ENCODE data around the gene KRT23. TPM values are rescaled to one million over a fixed set of nuclear protein-coding genes. Genes with fewer than 3 reads are reported as not detected.

The KRT23 gene
- total and polyA plus RNA-seq, 2 of the 4 experiments (the other 2 are of a cell fraction), result 0.36 to 0.39 TPM

- H3K27me3 ChIP-seq (ENCODE audit: control insufficient read depth, insufficient read depth, low read length), result no peaks in the 10 kb centered on the region
- no peak overlapping the region for H3K56ac ChIP-seq (ENCODE audit: extremely low read depth, insufficient read depth, low read length)
- ATAC-seq (ENCODE audit: low read depth), result no peak
- no peak overlapping the region for H3K18ac ChIP-seq (ENCODE audit: low read depth, low read length)
- no peaks in the 10 kb centered on the region for H3K9me1 ChIP-seq (ENCODE audit: insufficient read depth, low read length)
- H3K4ac ChIP-seq (ENCODE audit: low read depth, low read length), result no peak overlapping the region
- no peak overlapping the region for H2BK20ac ChIP-seq (ENCODE audit: low read depth, low read length)
- no peak overlapping the region for H3K14ac ChIP-seq (replicated peaks; ENCODE audit: low read depth, low read length)
- H2BK15ac ChIP-seq (ENCODE audit: low read depth, low read length), result no peak overlapping the region
- no peak overlapping the region for H2AK5ac ChIP-seq (ENCODE audit: low read depth, low read length)
- H3K4me1 ChIP-seq (ENCODE audit: control insufficient read depth, insufficient read depth, low read length), result peaks cover 2% of the 10 kb centered on the region; the same call in 1 of the 2 replicates
- H3K4me3 ChIP-seq (ENCODE audit: insufficient read depth, low read depth, low read length), result no peak overlapping the region
- H2AK9ac ChIP-seq (replicated peaks; ENCODE audit: low read depth, low read length, poor library complexity), result no peak overlapping the region
- H3K4me2 ChIP-seq (ENCODE audit: low read depth, low read length), result no peak overlapping the region
- in situ Hi-C loops (cut with MboI; ENCODE audit: low sequenced_read_pairs), result no loop called here
- dilution Hi-C loops (cut with HindIII; ENCODE audit: low sequenced_read_pairs, unreplicated experiment), result no loop called here
- no peak overlapping the region for H2AFZ ChIP-seq (replicated peaks; ENCODE audit: low read length, poor library complexity)
- WGBS, 2 experiments (ENCODE audit: extremely low coverage in 2 of 2, insufficient read length in 1 of 2), result no CpG with 5 or more reads among the region's 3 CpGs
- intact Hi-C loops (cut with micrococcal nuclease), result no loop called here
- BruUV-seq (replicated peaks), result no TSS peak
- CTCF ChIA-PET, result no interaction called here
- no peaks in the 10 kb centered on the region for H3K36me3 ChIP-seq (ENCODE audit: control insufficient read depth, insufficient read depth, low read length)
- H3K9me3 ChIP-seq (ENCODE audit: control insufficient read depth, insufficient read depth, low read length), result no peaks in the 10 kb centered on the region
- POLR2A ChIA-PET (ENCODE audit: unreplicated experiment), result no interaction called here
- H4K8ac ChIP-seq (ENCODE audit: low read depth in 2 of 2, low read length in 2 of 2), result no peak overlapping the region
- no peaks in the 10 kb centered on the region for H4K20me1 ChIP-seq (ENCODE audit: insufficient read depth, low read length)
- TF ChIP-seq NFE2L2 (IDR thresholded peaks at IDR 0.05; ENCODE audit: low read depth, low read length), result no peak
- TF ChIP-seq CEBPB (IDR thresholded peaks at IDR 0.05; ENCODE audit: low read depth, low read length), result 0 out of 2 replicates have a peak, but pooled peaks have one; percentile 12
- H2BK120ac ChIP-seq (ENCODE audit: low read depth, low read length), result no peak overlapping the region
- H2BK5ac ChIP-seq (ENCODE audit: low read depth, low read length, poor library complexity, severe bottlenecking), result no peak overlapping the region
- peak; percentile 67 for DNase-seq
- H3K27ac ChIP-seq (ENCODE audit: insufficient read depth, low read length), result no peak overlapping the region
- no peaks in the 10 kb centered on the region for H3K79me1 ChIP-seq (ENCODE audit: low read depth in 1 of 2, low read length in 2 of 2)
- H3K9ac ChIP-seq (ENCODE audit: low read depth, low read length), result no peak overlapping the region
- H4K91ac ChIP-seq (ENCODE audit: insufficient read depth, low read depth, low read length), result no peak overlapping the region
- no peak overlapping the region for H3K23ac ChIP-seq (ENCODE audit: low read depth, low read length)
- no peak overlapping the region for H4K5ac ChIP-seq (ENCODE audit: low read depth, low read length)
These were observed 1.8 kb downstream of the KRT23 start for GRCh38 chr17:40935624-40936023.

Data from IMR-90 (cell line).